PC-3 (cell line): ENCODE results near the gene RNASEL.
"Not testable (repeated sequence)": the region's sequence is repeated elsewhere in the genome, so short reads cannot be mapped to it uniquely, and the experiment has no call there.

Source experiments
- EZH2 ChIP-seq: fragments of 300-600 bp; sonication (generic); IDR thresholded peaks from one replicate; pipeline ENCODE4 v1.6.1; 2017; ENCODE audit warnings: antibody characterized with exemption, mild to moderate bottlenecking, low read length; ENCODE audit not compliant: unreplicated experiment
- TF ChIP-seq, protein P1 (sequence below): fragments of 300-600 bp; sonication (generic); conservative IDR thresholded peaks from 2 replicates; pipeline ENCODE4 v1.5.1; 2017; ENCODE audit warnings: antibody characterized with exemption, low read depth, mild to moderate bottlenecking, low read length

DNA sequence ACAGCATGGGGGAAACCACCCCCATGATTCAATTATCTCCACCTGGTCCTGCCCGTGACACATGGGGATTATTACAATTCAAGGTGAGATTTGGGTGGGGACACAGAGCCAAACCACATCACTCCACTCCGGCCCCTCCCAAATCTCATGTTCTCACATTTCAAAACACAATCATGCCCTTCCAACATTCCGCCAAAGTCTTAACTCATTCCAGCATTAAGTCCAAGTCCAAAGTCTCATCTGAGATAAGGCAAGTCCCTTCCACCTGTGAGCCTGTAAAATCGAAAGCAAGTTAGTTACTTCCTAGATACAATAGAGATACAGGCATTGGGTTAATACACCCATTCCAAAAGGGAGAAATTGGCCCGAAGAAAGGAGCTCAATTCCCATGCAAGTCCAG, 60.9 kb downstream of the RNASEL start:
- TF ChIP-seq, protein P1, sequence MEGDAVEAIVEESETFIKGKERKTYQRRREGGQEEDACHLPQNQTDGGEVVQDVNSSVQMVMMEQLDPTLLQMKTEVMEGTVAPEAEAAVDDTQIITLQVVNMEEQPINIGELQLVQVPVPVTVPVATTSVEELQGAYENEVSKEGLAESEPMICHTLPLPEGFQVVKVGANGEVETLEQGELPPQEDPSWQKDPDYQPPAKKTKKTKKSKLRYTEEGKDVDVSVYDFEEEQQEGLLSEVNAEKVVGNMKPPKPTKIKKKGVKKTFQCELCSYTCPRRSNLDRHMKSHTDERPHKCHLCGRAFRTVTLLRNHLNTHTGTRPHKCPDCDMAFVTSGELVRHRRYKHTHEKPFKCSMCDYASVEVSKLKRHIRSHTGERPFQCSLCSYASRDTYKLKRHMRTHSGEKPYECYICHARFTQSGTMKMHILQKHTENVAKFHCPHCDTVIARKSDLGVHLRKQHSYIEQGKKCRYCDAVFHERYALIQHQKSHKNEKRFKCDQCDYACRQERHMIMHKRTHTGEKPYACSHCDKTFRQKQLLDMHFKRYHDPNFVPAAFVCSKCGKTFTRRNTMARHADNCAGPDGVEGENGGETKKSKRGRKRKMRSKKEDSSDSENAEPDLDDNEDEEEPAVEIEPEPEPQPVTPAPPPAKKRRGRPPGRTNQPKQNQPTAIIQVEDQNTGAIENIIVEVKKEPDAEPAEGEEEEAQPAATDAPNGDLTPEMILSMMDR = not testable (repeated sequence)
- not testable (repeated sequence) for TF ChIP-seq EZH2
